ENCODE measurements around the gene MYLK3.

Gene MYLK3

DNA sequence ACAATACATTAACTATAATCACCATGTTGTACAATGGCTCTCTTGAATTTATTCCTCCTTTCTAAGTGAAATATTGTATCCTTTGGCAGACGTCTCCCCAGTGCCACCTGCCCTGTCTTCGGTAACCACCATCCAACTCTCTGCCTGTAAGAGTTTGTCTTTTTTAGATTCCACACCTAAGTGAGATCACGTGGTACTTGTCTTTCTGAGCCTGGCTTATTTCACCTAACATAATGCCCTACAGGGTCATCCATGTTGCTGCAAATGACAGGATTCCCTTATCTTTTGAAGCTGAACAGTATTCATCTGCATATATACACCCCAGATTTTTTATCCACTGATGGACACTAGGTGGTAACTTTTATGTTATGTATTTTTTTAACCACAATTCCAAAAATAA is 34.5 kb downstream of the MYLK3 start:
- Histone ChIP-seq H3K27ac (ENCODE audit: low read depth, low read length) (no peak overlapping the region), H3K9me3 (ENCODE audit: control insufficient read depth in 1 of 2, low read length in 2 of 2) (no peaks in the 10 kb centered on the region), H3K4me3 (ENCODE audit: low read depth in 1 of 2, low read length in 2 of 2) (no peak overlapping the region), H3K36me3 (ENCODE audit: control insufficient read depth in 1 of 2, insufficient read depth in 2 of 2, low read length in 2 of 2) (no peaks in the 10 kb centered on the region), H3K9ac (ENCODE audit: low read depth in 1 of 2, low read length in 2 of 2) (no peak overlapping the region), H3K4me1 (ENCODE audit: control insufficient read depth in 1 of 2, insufficient read depth in 2 of 2, low read length in 2 of 2) (peaks cover 4% of the 10 kb centered on the region in 2 donors), H3K27me3 (ENCODE audit: control insufficient read depth in 1 of 2, insufficient read depth in 2 of 2, low read length in 2 of 2) (no peaks in the 10 kb centered on the region)

DNA sequence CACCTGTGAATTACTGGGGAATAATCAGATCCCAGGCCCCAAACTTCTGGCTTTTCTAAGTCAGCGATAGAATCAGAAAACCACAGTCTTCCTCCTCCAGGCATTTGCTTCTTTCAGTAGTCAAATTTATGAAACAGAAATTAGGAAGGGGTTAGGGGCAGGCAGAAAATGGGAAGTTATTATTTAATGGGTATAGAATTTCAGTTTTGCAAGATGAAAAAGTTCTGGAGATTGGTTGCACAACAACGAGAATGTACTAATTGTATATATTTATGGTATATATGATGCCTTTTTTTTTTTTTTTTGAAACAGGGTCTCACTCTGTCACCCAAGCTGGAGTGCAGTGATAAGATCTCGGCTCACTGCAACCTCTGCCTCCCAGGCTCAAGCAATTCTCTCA is 35.2 kb downstream of the MYLK3 start:
- H3K9me3 ChIP-seq (ENCODE audit: control insufficient read depth in 1 of 2, low read length in 2 of 2): no peaks in the 10 kb centered on the region
- no peak overlapping the region for H3K4me3 ChIP-seq (ENCODE audit: low read depth in 1 of 2, low read length in 2 of 2)
- H3K27ac ChIP-seq (ENCODE audit: low read depth, low read length): no peak overlapping the region
- H3K4me1 ChIP-seq (ENCODE audit: control insufficient read depth in 1 of 2, insufficient read depth in 2 of 2, low read length in 2 of 2): peaks cover 4% of the 10 kb centered on the region in 2 donors
- no peaks in the 10 kb centered on the region for H3K36me3 ChIP-seq (ENCODE audit: control insufficient read depth in 1 of 2, insufficient read depth in 2 of 2, low read length in 2 of 2)
- H3K9ac ChIP-seq (ENCODE audit: low read depth in 1 of 2, low read length in 2 of 2): no peak overlapping the region
- H3K27me3 ChIP-seq (ENCODE audit: control insufficient read depth in 1 of 2, insufficient read depth in 2 of 2, low read length in 2 of 2): no peaks in the 10 kb centered on the region

DNA sequence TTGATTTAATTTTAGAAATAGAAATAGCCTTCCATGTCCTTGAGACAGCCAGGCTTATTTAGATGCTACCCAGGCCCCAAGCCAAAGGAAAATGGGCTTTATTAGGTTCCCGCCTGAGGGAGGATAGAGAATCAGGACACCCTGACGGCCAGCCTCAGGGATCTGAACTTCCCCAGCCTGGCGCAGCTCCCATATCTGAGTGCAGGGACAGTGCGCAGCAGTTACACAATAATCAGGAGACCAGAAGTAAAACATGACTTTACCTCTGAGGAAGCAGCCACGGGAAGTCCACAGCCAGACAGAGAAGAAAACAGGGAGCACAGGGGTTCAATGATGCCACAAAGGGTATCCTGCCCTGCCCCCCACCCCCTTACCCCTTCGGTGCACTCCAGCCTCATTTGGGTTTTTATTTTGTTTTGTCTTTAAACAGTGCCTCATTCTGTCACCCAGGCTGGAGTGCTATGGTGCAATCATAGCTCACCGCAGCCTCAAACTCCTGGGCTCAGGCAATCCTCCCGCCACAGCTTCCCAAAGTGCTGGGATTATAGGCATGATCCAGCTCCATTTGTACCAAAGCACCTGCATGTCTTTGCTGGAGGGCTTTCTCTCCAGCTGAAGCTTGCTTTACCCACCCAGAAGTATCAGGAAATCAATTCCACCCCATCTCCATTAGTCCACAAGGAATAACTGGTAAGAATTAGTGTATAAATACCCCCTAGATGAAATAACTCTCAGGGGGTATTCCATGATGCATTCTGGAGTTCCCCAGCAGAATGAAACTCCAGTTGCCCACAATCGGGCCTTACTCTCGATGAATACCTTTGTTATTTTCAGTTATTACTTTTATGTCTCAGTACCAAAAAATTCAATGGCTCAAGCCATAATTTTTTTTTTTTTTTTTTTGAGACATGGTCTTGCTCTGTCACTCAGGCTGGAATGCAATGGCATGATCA is 36.8 kb downstream of the MYLK3 start:
- Histone ChIP-seq H3K4me1 (ENCODE audit: control insufficient read depth in 1 of 2, insufficient read depth in 2 of 2, low read length in 2 of 2) (peaks cover 4% of the 10 kb centered on the region in 2 donors), H3K9ac (ENCODE audit: low read depth in 1 of 2, low read length in 2 of 2) (no peak overlapping the region), H3K36me3 (ENCODE audit: control insufficient read depth in 1 of 2, insufficient read depth in 2 of 2, low read length in 2 of 2) (no peaks in the 10 kb centered on the region), H3K27me3 (ENCODE audit: control insufficient read depth in 1 of 2, insufficient read depth in 2 of 2, low read length in 2 of 2) (no peaks in the 10 kb centered on the region), H3K27ac (ENCODE audit: low read depth, low read length) (no peak overlapping the region), H3K9me3 (ENCODE audit: control insufficient read depth in 1 of 2, low read length in 2 of 2) (no peaks in the 10 kb centered on the region), H3K4me3 (ENCODE audit: low read depth in 1 of 2, low read length in 2 of 2) (no peak overlapping the region)

DNA sequence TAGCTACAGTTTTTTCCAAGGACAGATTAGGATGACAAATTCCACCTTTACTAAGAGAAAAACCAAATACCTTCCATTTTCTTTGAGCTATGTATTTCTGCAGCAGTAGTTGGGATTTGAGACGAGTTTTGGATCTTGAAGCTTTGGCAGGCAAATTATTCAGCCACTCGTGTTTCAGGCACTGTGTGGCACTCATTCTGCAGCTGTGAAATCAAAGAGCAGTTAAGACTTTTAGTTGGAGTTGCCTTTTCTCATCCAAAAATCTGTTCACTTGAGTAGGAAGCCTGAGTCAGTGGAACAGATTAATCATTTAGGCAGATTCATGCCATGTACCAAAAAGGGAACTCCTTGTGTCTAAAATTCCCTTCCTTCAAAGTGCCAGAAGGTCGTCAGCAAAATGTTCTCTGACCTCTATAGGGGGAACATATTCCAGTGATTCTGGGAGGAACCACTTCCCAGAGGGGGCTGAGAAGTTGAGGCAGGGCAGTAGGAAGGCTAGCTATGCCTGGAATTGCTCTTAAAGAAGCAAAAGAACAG is 38.6 kb downstream of the MYLK3 start:
- Histone ChIP-seq H3K36me3 (ENCODE audit: control insufficient read depth in 1 of 2, insufficient read depth in 2 of 2, low read length in 2 of 2) (no peaks in the 10 kb centered on the region), H3K4me3 (ENCODE audit: low read depth in 1 of 2, low read length in 2 of 2) (no peak overlapping the region), H3K9me3 (ENCODE audit: control insufficient read depth in 1 of 2, low read length in 2 of 2) (no peaks in the 10 kb centered on the region), H3K9ac (ENCODE audit: low read depth in 1 of 2, low read length in 2 of 2) (no peak overlapping the region), H3K27me3 (ENCODE audit: control insufficient read depth in 1 of 2, insufficient read depth in 2 of 2, low read length in 2 of 2) (no peaks in the 10 kb centered on the region), H3K27ac (ENCODE audit: low read depth, low read length) (no peak overlapping the region), H3K4me1 (ENCODE audit: control insufficient read depth in 1 of 2, insufficient read depth in 2 of 2, low read length in 2 of 2) (peaks cover 4% of the 10 kb centered on the region in 2 donors)

DNA sequence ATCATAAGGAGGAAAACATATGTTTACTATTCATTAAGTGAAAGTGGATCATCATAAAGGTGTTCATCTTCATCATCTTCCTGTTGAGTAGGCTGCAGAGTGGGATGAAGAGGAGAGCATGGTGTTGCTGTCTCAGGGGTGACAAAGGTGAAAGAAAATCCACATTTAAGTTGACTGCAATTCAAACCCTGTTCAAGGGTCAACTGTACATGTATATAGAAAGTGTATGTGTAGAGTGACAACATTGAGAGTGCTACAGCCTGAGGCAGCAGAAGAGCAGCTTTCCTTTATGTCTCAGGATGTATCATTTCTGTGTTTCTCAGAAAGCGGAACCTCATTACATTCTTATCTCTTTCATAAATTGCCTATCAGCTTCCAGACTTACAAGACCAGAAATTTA is 41.5 kb downstream of the MYLK3 start:
- H3K4me1 ChIP-seq (ENCODE audit: control insufficient read depth in 1 of 2, insufficient read depth in 2 of 2, low read length in 2 of 2): no peaks in the 10 kb centered on the region

DNA sequence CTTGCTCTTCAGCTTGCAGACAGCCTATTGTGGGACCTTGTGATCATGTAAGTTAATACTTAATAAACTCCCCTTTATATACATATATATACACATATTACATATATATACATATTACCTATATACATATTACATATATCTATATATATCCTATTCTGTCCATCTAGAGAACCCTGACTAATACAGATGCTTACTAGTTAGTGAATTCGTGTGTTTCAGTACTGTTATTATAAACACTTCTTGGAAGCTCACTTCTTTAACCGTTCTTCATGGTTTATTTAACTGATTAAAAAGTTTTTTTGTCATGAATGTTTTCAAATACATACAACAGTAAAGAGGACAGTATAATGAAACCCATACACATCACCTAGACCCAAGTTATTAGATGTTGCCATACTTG is 46.1 kb downstream of the MYLK3 start:
- H3K9me3 ChIP-seq (ENCODE audit: control insufficient read depth in 1 of 2, low read length in 2 of 2): no peaks in the 10 kb centered on the region
- no peak overlapping the region for H3K27ac ChIP-seq (ENCODE audit: low read depth, low read length)
- peaks cover 0 to 6% of the 10 kb centered on the region in 2 donors for H3K36me3 ChIP-seq (ENCODE audit: control insufficient read depth in 1 of 2, insufficient read depth in 2 of 2, low read length in 2 of 2)
- H3K4me1 ChIP-seq (ENCODE audit: control insufficient read depth in 1 of 2, insufficient read depth in 2 of 2, low read length in 2 of 2): no peaks in the 10 kb centered on the region
- H3K27me3 ChIP-seq (ENCODE audit: control insufficient read depth in 1 of 2, insufficient read depth in 2 of 2, low read length in 2 of 2): no peaks in the 10 kb centered on the region
- H3K9ac ChIP-seq (ENCODE audit: low read depth in 1 of 2, low read length in 2 of 2): no peak overlapping the region
- H3K4me3 ChIP-seq (ENCODE audit: low read depth in 1 of 2, low read length in 2 of 2): no peak overlapping the region

More for the DNA sequence above, 41.5 kb downstream of the MYLK3 start:
- Histone ChIP-seq H3K27ac (ENCODE audit: low read depth, low read length) (no peak overlapping the region), H3K4me3 (ENCODE audit: low read depth in 1 of 2, low read length in 2 of 2) (no peak overlapping the region), H3K9ac (ENCODE audit: low read depth in 1 of 2, low read length in 2 of 2) (no peak overlapping the region), H3K36me3 (ENCODE audit: control insufficient read depth in 1 of 2, insufficient read depth in 2 of 2, low read length in 2 of 2) (no peaks in the 10 kb centered on the region), H3K27me3 (ENCODE audit: control insufficient read depth in 1 of 2, insufficient read depth in 2 of 2, low read length in 2 of 2) (no peaks in the 10 kb centered on the region), H3K9me3 (ENCODE audit: control insufficient read depth in 1 of 2, low read length in 2 of 2) (no peaks in the 10 kb centered on the region)

DNA sequence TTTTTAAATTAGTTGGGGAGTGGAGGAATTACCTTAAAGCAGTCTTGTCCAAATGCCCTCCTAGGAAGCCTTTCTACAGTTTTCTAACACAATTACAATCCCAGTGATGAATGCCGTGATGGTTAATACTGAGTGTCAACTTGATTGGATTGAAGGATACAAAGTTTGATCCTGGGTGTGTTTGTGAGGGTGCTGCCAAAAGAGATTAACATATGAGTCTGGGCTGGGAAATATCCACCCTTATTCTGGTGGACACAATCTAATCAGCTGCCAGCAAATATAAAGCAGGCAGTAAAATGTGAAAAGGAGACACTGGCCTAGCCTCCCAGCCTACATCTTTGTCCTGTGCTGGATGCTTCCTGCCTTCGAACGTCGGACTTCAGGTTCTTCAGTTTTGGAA is 46.5 kb downstream of the MYLK3 start:
- H3K9me3 ChIP-seq (ENCODE audit: control insufficient read depth in 1 of 2, low read length in 2 of 2): no peaks in the 10 kb centered on the region
- H3K4me3 ChIP-seq (ENCODE audit: low read depth in 1 of 2, low read length in 2 of 2): no peak overlapping the region
- no peaks in the 10 kb centered on the region for H3K27me3 ChIP-seq (ENCODE audit: control insufficient read depth in 1 of 2, insufficient read depth in 2 of 2, low read length in 2 of 2)
- H3K9ac ChIP-seq (ENCODE audit: low read depth in 1 of 2, low read length in 2 of 2): no peak overlapping the region
- H3K27ac ChIP-seq (ENCODE audit: low read depth, low read length): no peak overlapping the region
- no peaks in the 10 kb centered on the region for H3K4me1 ChIP-seq (ENCODE audit: control insufficient read depth in 1 of 2, insufficient read depth in 2 of 2, low read length in 2 of 2)
- peaks cover 0 to 6% of the 10 kb centered on the region in 2 donors for H3K36me3 ChIP-seq (ENCODE audit: control insufficient read depth in 1 of 2, insufficient read depth in 2 of 2, low read length in 2 of 2)

DNA sequence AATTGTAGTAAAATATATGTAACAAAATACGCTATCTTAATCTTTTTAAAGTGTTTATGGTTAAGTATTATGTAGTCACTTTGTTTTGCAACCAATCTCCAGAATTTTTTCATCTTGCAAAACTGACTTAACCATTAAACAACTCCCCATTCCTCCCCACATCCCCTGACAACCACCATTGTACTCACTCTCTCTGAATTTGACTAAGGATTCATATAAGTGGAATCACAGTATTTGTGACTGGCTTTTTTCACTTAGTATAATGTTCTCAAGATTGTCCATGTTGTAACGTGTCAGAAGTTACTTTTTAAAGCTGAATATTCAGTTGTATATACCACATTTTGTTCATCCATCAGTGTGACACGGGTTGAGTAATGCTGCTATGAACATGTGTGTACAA is 48.1 kb downstream of the MYLK3 start:
- Histone ChIP-seq H3K9ac (ENCODE audit: low read depth in 1 of 2, low read length in 2 of 2) (no peak overlapping the region), H3K9me3 (ENCODE audit: control insufficient read depth in 1 of 2, low read length in 2 of 2) (no peaks in the 10 kb centered on the region), H3K27ac (ENCODE audit: low read depth, low read length) (no peak overlapping the region), H3K4me3 (ENCODE audit: low read depth in 1 of 2, low read length in 2 of 2) (no peak overlapping the region), H3K4me1 (ENCODE audit: control insufficient read depth in 1 of 2, insufficient read depth in 2 of 2, low read length in 2 of 2) (no peaks in the 10 kb centered on the region), H3K36me3 (ENCODE audit: control insufficient read depth in 1 of 2, insufficient read depth in 2 of 2, low read length in 2 of 2) (peaks cover 4 to 6% of the 10 kb centered on the region in 2 donors), H3K27me3 (ENCODE audit: control insufficient read depth in 1 of 2, insufficient read depth in 2 of 2, low read length in 2 of 2) (no peaks in the 10 kb centered on the region)

DNA sequence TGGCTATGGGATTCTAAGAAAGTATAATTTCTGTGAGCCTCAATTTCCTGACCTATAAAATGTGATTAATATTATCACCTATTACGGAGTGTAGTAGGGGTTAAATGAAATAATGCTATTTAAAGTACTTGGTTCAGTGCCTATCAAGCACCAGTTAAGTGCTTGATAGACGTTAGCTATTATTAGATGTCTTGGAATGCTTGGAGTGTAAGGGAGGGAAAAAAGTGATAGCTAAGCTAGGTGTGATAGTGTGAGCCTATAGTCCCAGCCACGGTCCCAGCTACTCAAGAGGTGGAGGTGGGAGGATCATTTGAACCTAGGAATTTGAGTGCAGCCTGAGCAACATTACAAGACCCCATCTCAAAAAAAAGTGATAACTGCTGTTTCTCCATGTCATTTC is 51.2 kb downstream of the MYLK3 start:
- H3K4me1 ChIP-seq (ENCODE audit: control insufficient read depth in 1 of 2, insufficient read depth in 2 of 2, low read length in 2 of 2): peaks cover 0 to under 1% of the 10 kb centered on the region in 2 donors
- H3K9ac ChIP-seq (ENCODE audit: low read depth in 1 of 2, low read length in 2 of 2): no peak overlapping the region
- H3K27me3 ChIP-seq (ENCODE audit: control insufficient read depth in 1 of 2, insufficient read depth in 2 of 2, low read length in 2 of 2): no peaks in the 10 kb centered on the region
- H3K27ac ChIP-seq (ENCODE audit: low read depth, low read length): no peak overlapping the region
- no peaks in the 10 kb centered on the region for H3K9me3 ChIP-seq (ENCODE audit: control insufficient read depth in 1 of 2, low read length in 2 of 2)
- H3K36me3 ChIP-seq (ENCODE audit: control insufficient read depth in 1 of 2, insufficient read depth in 2 of 2, low read length in 2 of 2): peaks cover 4 to 6% of the 10 kb centered on the region in 2 donors
- H3K4me3 ChIP-seq (ENCODE audit: low read depth in 1 of 2, low read length in 2 of 2): no peak overlapping the region

DNA sequence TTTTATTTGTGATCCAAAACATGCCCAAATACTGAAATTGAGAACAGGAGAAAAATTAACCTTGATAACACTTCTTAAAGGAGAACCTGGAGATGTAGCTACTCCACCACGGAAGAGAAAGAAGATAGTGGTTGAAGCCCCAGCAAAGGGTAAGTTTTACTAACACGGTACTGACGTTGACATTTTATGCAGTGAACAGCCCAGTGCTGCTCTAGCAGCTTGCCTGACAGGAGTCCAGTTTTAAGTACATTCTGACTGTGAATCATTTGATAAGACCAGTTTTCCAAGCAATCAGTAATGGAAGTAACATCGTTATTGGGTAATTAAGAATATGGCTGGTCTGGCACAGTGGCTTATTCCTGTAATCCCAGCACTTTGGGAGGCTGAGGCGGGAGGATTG is 52.2 kb downstream of the MYLK3 start:
- H3K27me3 ChIP-seq (ENCODE audit: control insufficient read depth in 1 of 2, insufficient read depth in 2 of 2, low read length in 2 of 2): no peaks in the 10 kb centered on the region
- peaks cover 10 to 11% of the 10 kb centered on the region in 2 donors for H3K4me1 ChIP-seq (ENCODE audit: control insufficient read depth in 1 of 2, insufficient read depth in 2 of 2, low read length in 2 of 2)
- H3K9me3 ChIP-seq (ENCODE audit: control insufficient read depth in 1 of 2, low read length in 2 of 2): no peaks in the 10 kb centered on the region
- H3K4me3 ChIP-seq (ENCODE audit: low read depth in 1 of 2, low read length in 2 of 2): no peak overlapping the region
- no peak overlapping the region for H3K27ac ChIP-seq (ENCODE audit: low read depth, low read length)
- peaks cover 4 to 6% of the 10 kb centered on the region in 2 donors for H3K36me3 ChIP-seq (ENCODE audit: control insufficient read depth in 1 of 2, insufficient read depth in 2 of 2, low read length in 2 of 2)
- no peak overlapping the region for H3K9ac ChIP-seq (ENCODE audit: low read depth in 1 of 2, low read length in 2 of 2)
